Hepatocyte (in vitro differentiated cells): Measurements from ENCODE around the gene CENPQ. TPM values are rescaled to one million over a fixed set of nuclear protein-coding genes. Genes with fewer than 3 reads are reported as not detected.
A peak's percentile ranks its signal among the peaks of the same experiment; 100 is the strongest.

ENCODE experiments used
- DNase-seq: peaks from one replicate; pipeline ENCODE4 v3.0.0-alpha.2; 2016; ENCODE audit warnings: low spot score
- H2AFZ ChIP-seq: fragments of 200-600 bp; sonication (generic); 2 replicates; pipeline ENCODE4 v1.6.0; 2016; ENCODE audit warnings: antibody characterized with exemption, mild to moderate bottlenecking
- H3K27ac ChIP-seq: fragments of 200-600 bp; sonication (generic); 2 replicates; pipeline ENCODE4 v1.5.1; 2016; ENCODE audit warnings: mild to moderate bottlenecking
- H3K27me3 ChIP-seq: fragments of 200-600 bp; sonication (generic); 2 replicates; pipeline ENCODE4 v1.6.1; 2016
- H3K36me3 ChIP-seq: fragments of 200-600 bp; sonication (generic); replicated peaks from 2 replicates; pipeline ENCODE4 v1.5.1; 2016; ENCODE audit warnings: low read depth; ENCODE audit not compliant: insufficient read depth
- H3K4me1 ChIP-seq: fragments of 200-600 bp; sonication (generic); 2 replicates; pipeline ENCODE4 v1.5.1; 2016; ENCODE audit warnings: mild to moderate bottlenecking, moderate library complexity; ENCODE audit not compliant: insufficient read depth
- H3K4me2 ChIP-seq: fragments of 200-600 bp; sonication (generic); 2 replicates; pipeline ENCODE4 v1.6.0; 2016
- H3K4me3 ChIP-seq: fragments of 200-600 bp; sonication (generic); 2 replicates; pipeline ENCODE4 v1.5.1; 2016; ENCODE audit warnings: mild to moderate bottlenecking
- H3K79me2 ChIP-seq: fragments of 200-600 bp; sonication (generic); 2 replicates; pipeline ENCODE4 v1.6.0; 2017; ENCODE audit warnings: mild to moderate bottlenecking
- H3K9me2 ChIP-seq: fragments of 200-600 bp; sonication (generic); replicated peaks from 2 replicates; pipeline ENCODE4 v1.6.0; 2017; ENCODE audit warnings: mild to moderate bottlenecking; ENCODE audit not compliant: insufficient read depth
- H3K9me3 ChIP-seq: fragments of 200-600 bp; sonication (generic); 2 replicates; pipeline ENCODE4 v1.5.1; 2016; ENCODE audit warnings: low read depth, mild to moderate bottlenecking
- H4K20me1 ChIP-seq: fragments of 200-600 bp; sonication (generic); 2 replicates; pipeline ENCODE4 v1.6.0; 2016; ENCODE audit warnings: mild to moderate bottlenecking; ENCODE audit not compliant: insufficient read depth, poor library complexity, severe bottlenecking
- CTCF ChIP-seq: fragments of 200-600 bp; sonication (generic); IDR thresholded peaks from 2 replicates; pipeline ENCODE4 v1.5.1; 2016; ENCODE audit warnings: antibody characterized with exemption, mild to moderate bottlenecking; ENCODE audit not compliant: poor library complexity
- EZH2 ChIP-seq: fragments of 200-600 bp; sonication (generic); IDR thresholded peaks from 2 replicates; pipeline ENCODE4 v1.6.1; 2016; ENCODE audit warnings: antibody characterized with exemption, mild to moderate bottlenecking, borderline replicate concordance
- EZH2phosphoT487 ChIP-seq: fragments of 200-600 bp; sonication (generic); IDR thresholded peaks from one replicate; pipeline ENCODE4 v1.6.1; 2018; ENCODE audit warnings: antibody characterized with exemption, mild to moderate bottlenecking, low read depth, moderate library complexity; ENCODE audit not compliant: unreplicated experiment, severe bottlenecking
- WGBS: methylation state at CpG from one replicate; pipeline ENCODE4 v1.1.6; 2016; ENCODE audit warnings: low lambda C conversion rate; ENCODE audit errors: missing lambda C conversion rate; 5-methylcytosine and 5-hydroxymethylcytosine counted together
- polyA plus RNA-seq: library from polyadenylated mRNA; unstranded; fragments of >200 nt; fragmentation: Nextera tagmentation; extraction: Ambion mirVana; gene quantifications from 2 replicates; pipeline ENCODE4 v1.2.1, GENCODE V29; 2016
- total RNA-seq: library from RNA; depleted of rRNA; stranded (reverse); fragments of >200 nt; gene quantifications from 2 replicates; pipeline ENCODE4 v1.2.3, GENCODE V29; 2014

The CENPQ gene
- total and polyA plus RNA-seq, 2 experiments from 2014 or later = 4.4 to 5.0 TPM

GRCh38 chr6:49541936-49542335 is 78.8 kb downstream of the CENPQ start:
- no peaks in the 10 kb centered on the region for H3K27me3 ChIP-seq
- 65% methylated on average over 3 of the region's 3 CpGs for WGBS
- no peaks in the 10 kb centered on the region for H4K20me1 ChIP-seq
- no peak for DNase-seq
- peak overlapping the region; percentile 0 for H3K4me2 ChIP-seq
- no peak overlapping the region for H2AFZ ChIP-seq
- H3K36me3 ChIP-seq = no peaks in the 10 kb centered on the region
- no peaks in the 10 kb centered on the region for H3K4me1 ChIP-seq
- no peaks in the 10 kb centered on the region for H3K9me2 ChIP-seq
- H3K79me2 ChIP-seq = no peaks in the 10 kb centered on the region
- H3K9me3 ChIP-seq = no peaks in the 10 kb centered on the region
- TF ChIP-seq EZH2 = no peak
- TF ChIP-seq CTCF = no peak
- TF ChIP-seq EZH2phosphoT487 = no peak
- peak overlapping the region; percentile 24 for H3K27ac ChIP-seq
- H3K4me3 ChIP-seq = no peak overlapping the region

Other genes with a start within 250 kb of the CENPQ start
- gene MMUT, start 117 bp upstream of the CENPQ start, total RNA-seq = 33.0 and 35.3 TPM in 2 replicates
- 21.0 and 27.9 TPM in 2 replicates for gene MMUT, start 117 bp upstream of the CENPQ start, polyA plus RNA-seq
- gene GLYATL3, start 36.6 kb downstream of the CENPQ start, total RNA-seq = 0.64 TPM in 1 of 2 replicates, not detected in the other
- not detected in 2 replicates for gene GLYATL3, start 36.6 kb downstream of the CENPQ start, polyA plus RNA-seq
- gene C6orf141, start 87.3 kb downstream of the CENPQ start, total RNA-seq = 1.7 and 2.9 TPM in 2 replicates
- 4.2 and 4.5 TPM in 2 replicates for gene C6orf141, start 87.3 kb downstream of the CENPQ start, polyA plus RNA-seq
- gene RHAG, start 173.5 kb downstream of the CENPQ start, total RNA-seq = not detected in 2 replicates
- gene RHAG, start 173.5 kb downstream of the CENPQ start, polyA plus RNA-seq = not detected in 2 replicates